Mucosa of descending colon (tissue), 3 donors: Measurements from ENCODE around the gene ZNF497. TPM values are rescaled to one million over a fixed set of nuclear protein-coding genes. Genes with fewer than 3 reads are reported as not detected.
A peak's percentile ranks its signal among the peaks of the same experiment; 100 is the strongest.

Experiments used
- ATAC-seq: fragments of 200-7000 bp; cut with Tn5 transposase; one replicate; pipeline ENCODE4 v1.9.1; 2020; ENCODE audit warnings: mild to moderate bottlenecking, moderate library complexity
- DNase-seq, 3 donors: peaks; one replicate each; pipeline ENCODE4 v3.0.0-alpha.2; 2020
- H3K36me3 ChIP-seq: fragments of 200-600 bp; one replicate; pipeline ENCODE4 v1.8.0; 2021; ENCODE audit warnings: low read depth, mild to moderate bottlenecking
- H3K4me1 ChIP-seq: fragments of 200-600 bp; one replicate; pipeline ENCODE4 v1.8.0; 2021; ENCODE audit warnings: low read depth, mild to moderate bottlenecking
- H3K4me3 ChIP-seq: fragments of 200-600 bp; one replicate; pipeline ENCODE4 v1.8.0; 2021; ENCODE audit warnings: mild to moderate bottlenecking
- H3K9me3 ChIP-seq: fragments of 200-600 bp; one replicate; pipeline ENCODE4 v1.8.0; 2021; ENCODE audit warnings: mild to moderate bottlenecking
- intact Hi-C, 2 donors: fragments of 100-400 bp; cut with DNase I in 1 of 2; cut with micrococcal nuclease in 1 of 2; formaldehyde crosslinking; loops; one replicate each; pipeline versions ENCODE4 v1.11.0 to v1.11.1; 2022; cut with DNase I, micrococcal nuclease
- microRNA-seq: library from miRNA; unstranded; fragments of <30 nt; microRNA quantifications from one replicate; pipeline ENCODE4, GENCODE V29; 2019
- total RNA-seq, 3 donors: library from RNA; stranded (reverse); fragmentation: NEBNext Ultra II Directional in 2 of 3; extraction: Animal tissue kit (Norgen Biotek cat#: 25700) in 2 of 3; gene quantifications; one replicate each; pipeline versions ENCODE4 v1.2.1 to v1.2.4, GENCODE V29; 2021 to 2023
- TF ChIP-seq, protein P1 (sequence below): fragments of 200-600 bp; IDR thresholded peaks from one replicate; pipeline ENCODE4 v1.8.0; 2022; ENCODE audit warnings: antibody characterized with exemption, mild to moderate bottlenecking
- donor health status: DM: no; HTN: no; CAD: no; lungs with moderate emphysema.
- donor health status: DM: no; HTN: no; CAD: no.
- donor health status: DM: no; HTN: yes; CAD: no.

ZNF497 gene
- total RNA-seq, 3 donors from 2014 or later: 1.1 to 1.9 (median 1.2) TPM

- no peaks in the 10 kb centered on the region for H3K36me3 ChIP-seq
- TF ChIP-seq, protein P1, sequence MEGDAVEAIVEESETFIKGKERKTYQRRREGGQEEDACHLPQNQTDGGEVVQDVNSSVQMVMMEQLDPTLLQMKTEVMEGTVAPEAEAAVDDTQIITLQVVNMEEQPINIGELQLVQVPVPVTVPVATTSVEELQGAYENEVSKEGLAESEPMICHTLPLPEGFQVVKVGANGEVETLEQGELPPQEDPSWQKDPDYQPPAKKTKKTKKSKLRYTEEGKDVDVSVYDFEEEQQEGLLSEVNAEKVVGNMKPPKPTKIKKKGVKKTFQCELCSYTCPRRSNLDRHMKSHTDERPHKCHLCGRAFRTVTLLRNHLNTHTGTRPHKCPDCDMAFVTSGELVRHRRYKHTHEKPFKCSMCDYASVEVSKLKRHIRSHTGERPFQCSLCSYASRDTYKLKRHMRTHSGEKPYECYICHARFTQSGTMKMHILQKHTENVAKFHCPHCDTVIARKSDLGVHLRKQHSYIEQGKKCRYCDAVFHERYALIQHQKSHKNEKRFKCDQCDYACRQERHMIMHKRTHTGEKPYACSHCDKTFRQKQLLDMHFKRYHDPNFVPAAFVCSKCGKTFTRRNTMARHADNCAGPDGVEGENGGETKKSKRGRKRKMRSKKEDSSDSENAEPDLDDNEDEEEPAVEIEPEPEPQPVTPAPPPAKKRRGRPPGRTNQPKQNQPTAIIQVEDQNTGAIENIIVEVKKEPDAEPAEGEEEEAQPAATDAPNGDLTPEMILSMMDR: no peak
- ATAC-seq (peak; percentile 41), DNase-seq (peak in 1 of 3 donors; percentile 19)
- H3K4me3 ChIP-seq: peak overlapping the region; percentile 60
- intact Hi-C loops: no loop called here
- no peaks in the 10 kb centered on the region for H3K9me3 ChIP-seq
- peaks cover 11% of the 10 kb centered on the region for H3K4me1 ChIP-seq
Measured at GRCh38 chr19:58305932-58306323, 56.6 kb downstream of the ZNF497 start.

DNA sequence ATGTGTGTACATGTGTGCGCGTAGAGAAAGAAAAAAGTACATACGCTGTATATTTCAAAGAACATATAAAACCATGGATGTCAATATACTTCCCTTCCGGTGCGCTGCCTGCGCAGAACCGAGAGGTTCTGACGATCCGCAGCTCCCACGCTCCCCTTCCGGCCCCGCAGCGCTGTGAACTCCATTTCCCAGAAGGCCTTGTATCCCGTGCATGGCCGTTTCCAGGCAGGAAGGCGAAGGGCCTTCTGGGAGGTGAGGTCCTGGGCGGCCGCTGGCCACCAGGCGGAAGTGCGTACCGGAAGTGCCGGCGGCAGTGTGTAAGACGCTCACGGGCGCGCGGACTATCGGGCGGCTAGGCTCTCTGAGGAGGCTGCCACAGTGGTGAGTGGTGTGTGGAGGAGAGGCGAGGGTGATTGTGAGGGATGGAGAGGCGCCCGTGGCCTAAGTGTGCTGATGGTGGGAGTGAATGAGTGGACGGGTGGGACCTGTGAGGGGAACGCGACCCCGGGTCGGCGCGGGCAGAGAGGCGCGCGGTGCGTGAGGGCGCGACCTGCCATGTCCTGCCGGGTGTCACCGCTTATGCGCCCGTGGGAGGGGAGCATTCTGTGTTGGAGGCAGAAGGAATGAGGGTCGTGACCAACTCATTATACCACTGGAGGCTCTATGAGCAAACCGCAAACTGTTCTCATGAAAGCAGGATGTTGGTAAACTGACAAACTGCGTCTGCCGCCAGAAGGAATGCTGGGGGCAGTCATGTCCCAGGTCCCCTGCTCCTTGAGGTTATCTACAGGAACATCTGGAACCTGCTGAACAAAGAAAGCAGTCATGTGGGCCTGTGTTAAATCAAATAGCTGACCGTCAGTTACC lies 57.3 kb downstream of the ZNF497 start, which contains the start of gene ERVK3-1:
ERVK3-1 (plus strand) TSS at position 313 of the 867 bp plus-strand sequence. CDS start 6,792 bp downstream, outside the sequence.
- Histone ChIP-seq H3K9me3 (no peaks in the 10 kb centered on the region), H3K4me1 (peaks cover 11% of the 10 kb centered on the region), H3K4me3 (peak within 1 kb of the TSS; percentile 60), H3K36me3 (no peaks in the 10 kb centered on the region)
- intact Hi-C loops: no loop called here
- DNase-seq: peak; percentile 95 to 98 (median 96)
- TF ChIP-seq, protein P1: no peak
- ATAC-seq: peak; percentile 99

DNA sequence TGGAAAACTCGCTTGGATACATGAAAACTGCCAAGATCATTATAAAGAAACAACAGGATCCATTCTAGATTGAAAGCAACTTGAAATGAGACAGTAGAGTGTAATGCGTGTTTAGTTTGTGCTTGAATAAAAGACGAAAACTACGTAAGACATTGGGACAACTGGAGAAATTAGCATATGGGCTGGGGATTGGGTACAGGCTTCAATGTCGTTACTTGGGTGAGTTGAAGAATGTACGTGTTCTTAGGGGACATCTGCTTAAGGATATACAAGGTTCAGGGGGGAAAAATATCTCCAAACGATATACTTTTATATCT lies 57.8 kb downstream of the ZNF497 start:
- intact Hi-C loops: no loop called here
- ATAC-seq: peak; percentile 2

More for the DNA sequence above, 57.8 kb downstream of the ZNF497 start:
- peaks cover 11% of the 10 kb centered on the region for H3K4me1 ChIP-seq
- TF ChIP-seq, protein P1: no peak
- peak overlapping the region; percentile 60 for H3K4me3 ChIP-seq
- H3K36me3 ChIP-seq: no peaks in the 10 kb centered on the region
- DNase-seq: no peak
- peaks cover 5% of the 10 kb centered on the region for H3K9me3 ChIP-seq

Small RNAs within 50 kb of the gene (microRNA-seq; reads per million reads assigned to microRNA genes)
- gene MIR4754 (not detected), gene MIR6806 (not detected)

Other genes starting within 250 kb of the ZNF497 start
- gene ZNF329, start 212.0 kb downstream of the ZNF497 start, total RNA-seq: 10 to 100 TPM in 1 of 3 donors, 1 to 10 TPM in 2; 3.5 to 10.3 (median 4.9) TPM
- 10 to 100 TPM; 13.3 to 26.6 (median 20.5) TPM for gene ZNF274, start 179.7 kb downstream of the ZNF497 start, total RNA-seq
- 10 to 100 TPM; 12.1 to 30.5 (median 27.6) TPM for gene ZNF544, start 133.8 kb downstream of the ZNF497 start, total RNA-seq
- 1 to 10 TPM; 3.6 to 7.9 (median 3.8) TPM for gene ZNF8, start 83.8 kb downstream of the ZNF497 start, total RNA-seq
- 10 to 100 TPM; 25.0 to 31.7 (median 30.0) TPM for gene ERVK3-1, start 57.4 kb downstream of the ZNF497 start, total RNA-seq
- 1 to 10 TPM; 2.4 to 5.4 (median 3.2) TPM for gene ZSCAN22, start 35.8 kb downstream of the ZNF497 start, total RNA-seq
- 1 to 10 TPM; 2.0 to 3.7 (median 2.7) TPM for gene A1BG, start 9.3 kb downstream of the ZNF497 start, total RNA-seq
- gene ZNF837, start 18.3 kb upstream of the ZNF497 start, total RNA-seq: 1 to 10 TPM; 1.5 to 3.3 (median 2.5) TPM
- 100 to 1,000 TPM; 692 to 768 (median 754) TPM for gene RPS5, start 24.5 kb upstream of the ZNF497 start, total RNA-seq
- gene RNF225, start 32.9 kb upstream of the ZNF497 start, total RNA-seq: not detected
- gene ZNF584, start 45.9 kb upstream of the ZNF497 start, total RNA-seq: 10 to 100 TPM in 1 of 3 donors, 1 to 10 TPM in 2; 5.4 to 15.0 (median 6.9) TPM
- 1 to 10 TPM; 1.5 to 9.8 (median 5.6) TPM for gene ZNF132, start 77.4 kb upstream of the ZNF497 start, total RNA-seq
- gene ZNF324B, start 88.9 kb upstream of the ZNF497 start, total RNA-seq: 1 to 10 TPM; 5.3 to 8.2 (median 6.8) TPM
- gene ZNF324, start 104.3 kb upstream of the ZNF497 start, total RNA-seq: 10 to 100 TPM; 10.1 to 14.8 (median 12.9) TPM
- 10 to 100 TPM in 2 of 3 donors, 1 to 10 TPM in 1; 9.4 to 12.6 (median 10.6) TPM for gene ZNF446, start 113.6 kb upstream of the ZNF497 start, total RNA-seq
- 1 to 10 TPM; 1.6 to 7.1 (median 3.9) TPM for gene SLC27A5, start 149.2 kb upstream of the ZNF497 start, total RNA-seq
- gene ZBTB45, start 157.1 kb upstream of the ZNF497 start, total RNA-seq: 10 to 100 TPM; 12.1 to 16.7 (median 13.4) TPM
- gene TRIM28, start 181.3 kb upstream of the ZNF497 start, total RNA-seq: 100 to 1,000 TPM; 180 to 308 (median 202) TPM
- gene CHMP2A, start 192.4 kb upstream of the ZNF497 start, total RNA-seq: 100 to 1,000 TPM; 125 to 231 (median 195) TPM
- gene UBE2M, start 195.9 kb upstream of the ZNF497 start, total RNA-seq: 100 to 1,000 TPM in 1 of 3 donors, 10 to 100 TPM in 2; 49.4 to 101 (median 66.7) TPM
- gene MZF1, start 210.6 kb upstream of the ZNF497 start, total RNA-seq: 10 to 100 TPM; 30.4 to 43.3 (median 36.1) TPM